Measurements from ENCODE around the gene SLC31A1. TPM values are rescaled to one million over a fixed set of nuclear protein-coding genes. Genes with fewer than 3 reads are reported as not detected.

The SLC31A1 gene
- total and polyA plus RNA-seq, 2 of the 13 experiments (the other 11 are each of a cell fraction or from before 2014, with no cell fraction given) = 62.9 to 70.0 TPM

- no peaks in the 10 kb centered on the region for H4K20me1 ChIP-seq (ENCODE audit: insufficient read depth, low read length)
- no peak overlapping the region for H3K4me3 ChIP-seq (replicated peaks in 1 of 3; ENCODE audit: insufficient read depth in 1 of 3, low read depth in 2 of 3, low read length in 3 of 3)
- H3K4me2 ChIP-seq (ENCODE audit: low read depth, low read length) = no peak overlapping the region
- peaks cover 27% of the 10 kb centered on the region for H3K4me1 ChIP-seq (ENCODE audit: insufficient read depth, low read length)
- BruUV-seq (replicated peaks) = no TSS peak
- no peak for DNase-seq (ENCODE audit: low spot score)
- no peak for FAIRE-seq
- no peak overlapping the region for H2AFZ ChIP-seq (ENCODE audit: low read length)
- no peaks in the 10 kb centered on the region for H3K9me3 ChIP-seq (ENCODE audit: low read length)
- H3K79me2 ChIP-seq (ENCODE audit: insufficient read depth, low read length) = no peaks in the 10 kb centered on the region
- POLR2A ChIA-PET = no interaction called here
- TF ChIP-seq ZNF275 (CRISPR knock-in tag; IDR thresholded peaks at IDR 0.05; ENCODE audit: borderline replicate concordance) = no peak
- H3K9ac ChIP-seq (ENCODE audit: insufficient read depth, low read depth, low read length) = no peak overlapping the region
- CTCF ChIA-PET (ENCODE audit: low intra/inter-chr PET ratio, low total read pairs) = no interaction called here
- in situ Hi-C loops (cut with HindIII; ENCODE audit: extremely low pct_ligation_motif_present, low pct_unique_long_range_greater_than_20kb) = no loop called here
- no peak for ATAC-seq
- H3K27ac ChIP-seq (ENCODE audit: extremely low read length, insufficient read depth, low read length) = no peak overlapping the region
- no peaks in the 10 kb centered on the region for H3K36me3 ChIP-seq (replicated peaks in 1 of 2; ENCODE audit: control insufficient read depth in 1 of 2, insufficient read depth in 2 of 2, low read length in 2 of 2)
- WGBS (ENCODE audit: low lambda C conversion rate) = 22% methylated on average over 8 of the region's 8 CpGs
- intact Hi-C loops (cut with micrococcal nuclease; ENCODE audit: unreplicated experiment) = no loop called here
- peaks cover 0 to 1% of the 10 kb centered on the region in 2 experiments; a peak in 1 of 5 replicates for H3K27me3 ChIP-seq (ENCODE audit: control insufficient read depth in 1 of 2, insufficient read depth in 2 of 2, low read length in 2 of 2)
These were observed 86.1 kb downstream of the SLC31A1 start for GRCh38 chr9:113307396-113307975.

GRCh38 chr9:113309204-113309813 lies 88.0 kb downstream of the SLC31A1 start:
- intact Hi-C loops (cut with micrococcal nuclease; ENCODE audit: unreplicated experiment) = loop anchor here (1.0 kb wide), 1 partner anchor 98 kb away; no protein-coding TSS in a partner anchor
- Histone ChIP-seq H3K27ac (ENCODE audit: extremely low read length, insufficient read depth, low read length) (no peak overlapping the region), H3K9ac (ENCODE audit: insufficient read depth, low read depth, low read length) (no peak overlapping the region), H3K79me2 (ENCODE audit: insufficient read depth, low read length) (no peaks in the 10 kb centered on the region), H3K36me3 (replicated peaks in 1 of 2; ENCODE audit: control insufficient read depth in 1 of 2, insufficient read depth in 2 of 2, low read length in 2 of 2) (no peaks in the 10 kb centered on the region), H3K4me2 (ENCODE audit: low read depth, low read length) (no peak overlapping the region), H3K4me1 (ENCODE audit: insufficient read depth, low read length) (peaks cover 10% of the 10 kb centered on the region), H4K20me1 (ENCODE audit: insufficient read depth, low read length) (no peaks in the 10 kb centered on the region), H3K4me3 (replicated peaks in 1 of 3; ENCODE audit: insufficient read depth in 1 of 3, low read depth in 2 of 3, low read length in 3 of 3) (no peak overlapping the region), H3K27me3 (ENCODE audit: control insufficient read depth in 1 of 2, insufficient read depth in 2 of 2, low read length in 2 of 2) (0 out of 5 replicates have a peak, but pooled peaks cover 0 to 1% of the 10 kb centered on the region in 2 experiments), H2AFZ (ENCODE audit: low read length) (no peak overlapping the region), H3K9me3 (ENCODE audit: low read length) (no peaks in the 10 kb centered on the region)
- DNase-seq (ENCODE audit: low spot score) = peak; percentile 53
- ChIA-PET POLR2A (interaction anchor here (1.1 to 1.3 kb wide), 2 partner anchors 31 to 101 kb away, joined by 3 to 4 read pairs; partner anchors contain the start of genes C9orf43, POLE3 and WDR31), CTCF (ENCODE audit: low intra/inter-chr PET ratio, low total read pairs) (interaction anchor here (1.5 kb wide), 1 partner anchor 97 kb away, joined by 8 read pairs; no protein-coding TSS in a partner anchor)
- BruUV-seq (replicated peaks) = no TSS peak
- FAIRE-seq = peak; percentile 61
- ATAC-seq = peak; percentile 59; the same call in 2 of the 3 replicates
- WGBS (ENCODE audit: low lambda C conversion rate) = 0% methylated on average over 2 of the region's 2 CpGs
- in situ Hi-C loops (cut with HindIII; ENCODE audit: extremely low pct_ligation_motif_present, low pct_unique_long_range_greater_than_20kb) = no loop called here
- TF ChIP-seq ZNF451 (CRISPR knock-in tag; IDR thresholded peaks at IDR 0.05) = no peak
- no peak for TF ChIP-seq NR3C1 (CRISPR knock-in tag; IDR thresholded peaks at IDR 0.05)
- TF ChIP-seq SPEN (CRISPR knock-in tag; IDR thresholded peaks at IDR 0.05; ENCODE audit: low read depth) = no peak
- TF ChIP-seq ZNF430 (CRISPR knock-in tag; IDR thresholded peaks at IDR 0.05) = no peak
- no peak for TF ChIP-seq ZNF24 (IDR thresholded peaks at IDR 0.05)
- TF ChIP-seq ARNTL (CRISPR knock-in tag; IDR thresholded peaks at IDR 0.05) = no peak
- peak; percentile 59 for TF ChIP-seq RAD21 (CRISPR knock-in tag; IDR thresholded peaks at IDR 0.05)
- peak; percentile 39 for TF ChIP-seq MAFF (IDR thresholded peaks at IDR 0.05; ENCODE audit: low read depth, low read length)
- no peak for TF ChIP-seq SP140L (CRISPR knock-in tag; IDR thresholded peaks at IDR 0.05; ENCODE audit: borderline replicate concordance)
- TF ChIP-seq MED13 (CRISPR knock-in tag; IDR thresholded peaks at IDR 0.05) = no peak
- TF ChIP-seq ZBTB20 (CRISPR knock-in tag; IDR thresholded peaks at IDR 0.05; ENCODE audit: borderline replicate concordance, low read depth) = no peak

All from HepG2 (cell line).